ENCODE measurements around the gene GALNT14. TPM values are rescaled to one million over a fixed set of nuclear protein-coding genes. Genes with fewer than 3 reads are reported as not detected.

The GALNT14 gene
- total RNA-seq, 1 experiment from 2014 or later, result 2.7 TPM

GRCh38 chr2:31140151-31140550 lies 1.9 kb upstream of the GALNT14 start:
- Histone ChIP-seq H3K79me1 (ENCODE audit: insufficient read depth, low read depth, low read length, poor library complexity, severe bottlenecking) (no peaks in the 10 kb centered on the region), H3K14ac (ENCODE audit: insufficient read depth, low read length) (no peak overlapping the region; the same call in 1 of the 2 replicates), H3K9me3 (ENCODE audit: control insufficient read depth, low read depth, low read length) (no peaks in the 10 kb centered on the region), H2BK5ac (ENCODE audit: insufficient read length, low read length) (no peak overlapping the region), H4K91ac (ENCODE audit: insufficient read length, low read depth, low read length) (no peak overlapping the region), H4K20me1 (ENCODE audit: control insufficient read depth, insufficient read depth, insufficient read length) (no peaks in the 10 kb centered on the region), H3K4ac (ENCODE audit: low read depth, low read length) (no peak overlapping the region), H2AFZ (ENCODE audit: low read length) (no peak overlapping the region), H2BK20ac (ENCODE audit: low read depth, low read length, poor library complexity, severe bottlenecking) (no peak overlapping the region), H3K9ac (ENCODE audit: extremely low read depth, insufficient read length, low read length) (no peak overlapping the region), H3K4me2 (ENCODE audit: insufficient read depth, insufficient read length, low read length) (no peak overlapping the region), H2BK15ac (ENCODE audit: low read depth, low read length) (no peak overlapping the region), H3K27me3 (ENCODE audit: insufficient read depth, low read length) (peaks cover 20% of the 10 kb centered on the region; the same call in 1 of the 2 replicates), H3K23me2 (ENCODE audit: insufficient read length, low read depth, low read length, poor library complexity, severe bottlenecking) (peaks cover 10% of the 10 kb centered on the region), H2BK120ac (ENCODE audit: low read depth, low read length, poor library complexity, severe bottlenecking) (no peak overlapping the region), H4K8ac (replicated peaks; ENCODE audit: insufficient read length, low read depth, low read length) (no peak overlapping the region), H3K27ac (ENCODE audit: insufficient read length, low read depth, low read length) (no peak overlapping the region), H3K23ac (ENCODE audit: insufficient read length, low read depth, low read length) (no peak overlapping the region), H3K79me2 (ENCODE audit: insufficient read depth, low read length) (no peaks in the 10 kb centered on the region), H3K18ac (ENCODE audit: insufficient read length, low read depth, low read length) (no peak overlapping the region), H3K4me1 (ENCODE audit: insufficient read depth, low read length) (peaks cover 6% of the 10 kb centered on the region; the same call in 1 of the 2 replicates), H2BK12ac (ENCODE audit: insufficient read length, low read depth, low read length) (no peak overlapping the region), H2AK5ac (ENCODE audit: insufficient read length, low read length) (no peak overlapping the region), H3K56ac (ENCODE audit: insufficient read length, low read depth, low read length) (no peak overlapping the region), H4K5ac (ENCODE audit: insufficient read length, low read depth, low read length) (no peak overlapping the region), H3T11ph (ENCODE audit: low read length) (no peak overlapping the region)
- H3K36me3 Mint-ChIP-seq (ENCODE audit: insufficient read depth in 1 of 3, low read depth in 3 of 3), result no peaks in the 10 kb centered on the region
- H3K27ac Mint-ChIP-seq, result no peak overlapping the region
- no CpG with 5 or more reads among the region's 8 CpGs for WGBS (ENCODE audit: extremely low coverage, insufficient read length, low lambda C conversion rate)
- TF ChIP-seq CTCF (conservative IDR thresholded peaks at IDR 0.05), result no peak
- 0 out of 5 replicates have a peak, but pooled peaks cover 0 to 6% of the 10 kb centered on the region in 2 experiments for H3K9me3 Mint-ChIP-seq
- no peak overlapping the region for H3K4me3 Mint-ChIP-seq
- no peak for DNase-seq
- H3K4me1 Mint-ChIP-seq, result peaks cover 30 to 36% of the 10 kb centered on the region in 2 experiments
- peaks cover 72% of the 10 kb centered on the region for H3K27me3 Mint-ChIP-seq (ENCODE audit: low read depth)

All from H9 (cell line).